Measurements from ENCODE around the gene HSPA1A.
A peak's percentile ranks its signal among the peaks of the same experiment; 100 is the strongest.
"Not testable (repeated sequence)": the region's sequence is repeated elsewhere in the genome, so short reads cannot be mapped to it uniquely, and the experiment has no call there.

HSPA1A gene

GRCh38 chr6:31851485-31851832 is 36.1 kb downstream of the HSPA1A start:
- peaks cover 23% of the 10 kb centered on the region for H3K36me3 Mint-ChIP-seq (ENCODE audit: low read depth)
- DNase-seq, result no peak
- TF ChIP-seq, protein P1, sequence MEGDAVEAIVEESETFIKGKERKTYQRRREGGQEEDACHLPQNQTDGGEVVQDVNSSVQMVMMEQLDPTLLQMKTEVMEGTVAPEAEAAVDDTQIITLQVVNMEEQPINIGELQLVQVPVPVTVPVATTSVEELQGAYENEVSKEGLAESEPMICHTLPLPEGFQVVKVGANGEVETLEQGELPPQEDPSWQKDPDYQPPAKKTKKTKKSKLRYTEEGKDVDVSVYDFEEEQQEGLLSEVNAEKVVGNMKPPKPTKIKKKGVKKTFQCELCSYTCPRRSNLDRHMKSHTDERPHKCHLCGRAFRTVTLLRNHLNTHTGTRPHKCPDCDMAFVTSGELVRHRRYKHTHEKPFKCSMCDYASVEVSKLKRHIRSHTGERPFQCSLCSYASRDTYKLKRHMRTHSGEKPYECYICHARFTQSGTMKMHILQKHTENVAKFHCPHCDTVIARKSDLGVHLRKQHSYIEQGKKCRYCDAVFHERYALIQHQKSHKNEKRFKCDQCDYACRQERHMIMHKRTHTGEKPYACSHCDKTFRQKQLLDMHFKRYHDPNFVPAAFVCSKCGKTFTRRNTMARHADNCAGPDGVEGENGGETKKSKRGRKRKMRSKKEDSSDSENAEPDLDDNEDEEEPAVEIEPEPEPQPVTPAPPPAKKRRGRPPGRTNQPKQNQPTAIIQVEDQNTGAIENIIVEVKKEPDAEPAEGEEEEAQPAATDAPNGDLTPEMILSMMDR (IDR thresholded peaks at IDR 0.05), result no peak
- H3K27ac Mint-ChIP-seq, result no peak overlapping the region
- H3K9me3 Mint-ChIP-seq, result peaks cover 20% of the 10 kb centered on the region
- no peak overlapping the region for H3K4me3 Mint-ChIP-seq
- peaks cover 12% of the 10 kb centered on the region for H3K4me1 Mint-ChIP-seq
- H3K27me3 Mint-ChIP-seq (ENCODE audit: low read depth, poor library complexity), result peaks cover 7% of the 10 kb centered on the region

DNA sequence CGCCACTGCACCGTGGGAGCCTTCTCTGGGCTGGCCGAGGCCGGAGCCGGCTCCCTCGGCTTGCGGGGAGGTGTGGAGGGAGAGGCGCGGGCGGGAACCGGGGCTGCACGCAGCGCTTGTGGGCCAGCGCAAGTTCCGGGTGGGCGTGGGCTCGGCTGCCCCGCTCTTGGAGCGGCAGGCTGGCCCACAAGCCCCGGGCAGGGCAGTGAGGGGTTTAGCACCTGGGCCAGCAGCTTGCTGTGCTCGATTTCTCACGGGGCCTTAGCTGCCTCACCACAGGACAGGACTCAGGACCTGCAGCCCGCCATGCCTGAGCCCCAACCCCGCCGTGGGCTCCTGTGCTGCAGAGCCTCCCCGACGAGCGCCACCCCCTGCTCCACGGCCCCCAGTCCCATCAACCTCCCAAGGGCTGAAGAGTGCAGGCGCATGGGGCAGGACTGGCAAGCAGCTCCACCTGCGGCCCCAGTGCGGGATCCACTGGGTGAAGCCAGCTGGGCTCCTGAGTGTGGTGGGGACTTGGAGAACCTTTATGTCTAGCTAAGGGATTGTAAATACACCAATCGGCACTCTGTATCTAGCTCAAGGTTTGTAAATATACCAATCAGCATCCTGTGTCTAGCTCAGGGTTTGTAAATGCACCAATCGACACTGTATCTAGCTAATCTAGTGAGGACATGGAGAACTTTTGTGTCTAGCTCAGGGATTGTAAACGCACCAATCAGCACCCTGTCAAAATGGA is 36.8 kb downstream of the HSPA1A start:
- not testable (repeated sequence) for DNase-seq, H3K4me3 Mint-ChIP-seq
- H3K36me3 Mint-ChIP-seq (ENCODE audit: low read depth), result peaks cover 30% of the 10 kb centered on the region

GRCh38 chr6:31857774-31858173 is 42.4 kb downstream of the HSPA1A start:
- not testable (repeated sequence) for H3K27me3 Mint-ChIP-seq (ENCODE audit: low read depth, poor library complexity); H3K4me3 Mint-ChIP-seq; DNase-seq
- Mint-ChIP-seq H3K27ac (peak overlapping the region; percentile 3), H3K4me1 (peaks cover 12% of the 10 kb centered on the region), H3K36me3 (ENCODE audit: low read depth) (peaks cover 47% of the 10 kb centered on the region), H3K9me3 (peaks cover 21% of the 10 kb centered on the region)

More for the DNA sequence above, 36.8 kb downstream of the HSPA1A start:
- Mint-ChIP-seq H3K9me3 (peaks cover 25% of the 10 kb centered on the region), H3K4me1 (peaks cover 12% of the 10 kb centered on the region)
- H3K27ac Mint-ChIP-seq; H3K27me3 Mint-ChIP-seq (ENCODE audit: low read depth, poor library complexity): not testable (repeated sequence)

- H3K36me3 Mint-ChIP-seq (ENCODE audit: low read depth), result peaks cover 45% of the 10 kb centered on the region
- H3K4me1 Mint-ChIP-seq, result peaks cover 12% of the 10 kb centered on the region
- peaks cover 9% of the 10 kb centered on the region for H3K27me3 Mint-ChIP-seq (ENCODE audit: low read depth, poor library complexity)
- no peak for DNase-seq
- TF ChIP-seq, protein P1 (IDR thresholded peaks at IDR 0.05), result no peak
- no peak overlapping the region for H3K27ac Mint-ChIP-seq
- no peak overlapping the region for H3K4me3 Mint-ChIP-seq
- peaks cover 18% of the 10 kb centered on the region for H3K9me3 Mint-ChIP-seq
Measured at GRCh38 chr6:31858707-31859106, 43.4 kb downstream of the HSPA1A start.

DNA sequence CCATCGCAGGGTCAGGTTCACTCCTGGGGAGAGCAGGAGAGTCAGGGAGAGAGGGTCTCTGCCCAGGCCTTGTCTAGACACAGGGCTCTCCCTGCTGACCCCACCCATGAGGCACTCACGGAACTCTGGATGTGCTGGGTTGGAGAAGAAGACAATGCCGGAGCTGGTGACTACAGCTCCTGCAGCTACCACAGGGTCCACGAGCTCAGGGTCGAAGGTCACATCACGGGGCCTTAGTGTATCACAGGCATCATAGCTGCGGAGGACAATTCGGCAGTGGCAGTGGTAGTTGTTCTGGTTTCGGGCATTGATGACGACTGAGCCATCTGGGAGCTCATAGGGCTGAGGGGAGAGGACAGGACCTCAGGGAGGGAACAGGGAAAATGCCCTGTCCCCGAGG is 44.6 kb downstream of the HSPA1A start:
- TF ChIP-seq, protein P1 (IDR thresholded peaks at IDR 0.05), result no peak
- no peak for DNase-seq
- peaks cover 21% of the 10 kb centered on the region for H3K4me1 Mint-ChIP-seq
- H3K27me3 Mint-ChIP-seq (ENCODE audit: low read depth, poor library complexity), result peaks cover 9% of the 10 kb centered on the region
- H3K9me3 Mint-ChIP-seq, result peaks cover 18% of the 10 kb centered on the region
- peak overlapping the region; percentile 29 for H3K27ac Mint-ChIP-seq
- H3K36me3 Mint-ChIP-seq (ENCODE audit: low read depth), result peaks cover 45% of the 10 kb centered on the region
- peak overlapping the region; percentile 58 for H3K4me3 Mint-ChIP-seq

- Mint-ChIP-seq H3K9me3 (peaks cover 14% of the 10 kb centered on the region), H3K4me1 (peaks cover 25% of the 10 kb centered on the region), H3K27me3 (ENCODE audit: low read depth, poor library complexity) (peaks cover 9% of the 10 kb centered on the region), H3K4me3 (peak overlapping the region; percentile 58), H3K27ac (peak overlapping the region; percentile 29), H3K36me3 (ENCODE audit: low read depth) (peaks cover 42% of the 10 kb centered on the region)
- TF ChIP-seq, protein P1 (IDR thresholded peaks at IDR 0.05), result no peak
- no peak for DNase-seq
Measured at GRCh38 chr6:31860349-31860748, 45.0 kb downstream of the HSPA1A start.

DNA sequence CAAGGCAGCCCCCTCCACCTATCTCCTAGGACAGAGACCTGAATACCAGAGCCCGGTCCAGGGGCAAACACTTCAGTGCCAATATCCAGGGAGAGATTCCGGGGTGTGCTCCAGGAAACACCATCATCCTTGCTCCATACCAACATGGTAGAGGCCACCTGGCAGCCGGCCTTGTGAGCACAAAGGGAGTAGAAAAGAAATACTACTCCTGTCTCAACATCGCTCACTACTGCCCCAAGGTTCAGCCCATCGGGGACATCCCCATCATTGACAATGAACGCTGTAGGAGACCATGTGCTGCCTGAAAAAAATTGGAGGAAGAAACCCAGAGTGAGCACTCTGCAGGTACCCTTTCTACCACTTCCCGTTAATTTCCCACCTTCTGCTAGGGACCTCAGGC is 45.8 kb downstream of the HSPA1A start:
- Mint-ChIP-seq H3K27ac (no peak overlapping the region), H3K4me3 (peak overlapping the region; percentile 91), H3K36me3 (ENCODE audit: low read depth) (peaks cover 35% of the 10 kb centered on the region), H3K27me3 (ENCODE audit: low read depth, poor library complexity) (peaks cover 12% of the 10 kb centered on the region), H3K9me3 (peaks cover 7% of the 10 kb centered on the region), H3K4me1 (peaks cover 33% of the 10 kb centered on the region)
- TF ChIP-seq, protein P1 (IDR thresholded peaks at IDR 0.05), result no peak
- no peak for DNase-seq
